B cell (primary cell): ENCODE results near the gene PPP2R2C. TPM values are rescaled to one million over a fixed set of nuclear protein-coding genes. Genes with fewer than 3 reads are reported as not detected.

Experiments
- ATAC-seq: fragments of 200-7000 bp; cut with Tn5 transposase; one replicate; pipeline ENCODE4 v1.10.0; 2021; ENCODE audit warnings: low read depth, mild to moderate bottlenecking, moderate number of reproducible peaks, moderate library complexity
- CTCF ChIA-PET: fragments of 350-600 bp; sonication (Branson Sonifier 250); formaldehyde crosslinking; loops from one replicate; lab custom pipeline; 2021; ENCODE audit warnings: antibody characterized with exemption, inconsistent platforms; lab: Charles Lee
- POLR2A ChIA-PET: fragments of 350-600 bp; sonication (Branson Sonifier 250); formaldehyde crosslinking; loops from one replicate; lab custom pipeline; 2021; ENCODE audit warnings: antibody characterized with exemption; lab: Charles Lee
- DNase-seq: peaks from one replicate; pipeline ENCODE4 v3.0.0; 2013
- H2AFZ ChIP-seq: 2 replicates; pipeline ENCODE4 v1.6.1; 2012; ENCODE audit warnings: mild to moderate bottlenecking, low read depth, low read length; ENCODE audit not compliant: insufficient read depth, poor library complexity, severe bottlenecking
- H3K27ac ChIP-seq, 2 donors: 1 replicate in 1 of 2; 2 replicates in 1 of 2; pipeline ENCODE4 v1.5.1; 2012 to 2013; ENCODE audit warnings: low read length in 2 of 2, mild to moderate bottlenecking in 2 of 2, moderate library complexity in 1 of 2
- H3K27me3 ChIP-seq, 4 experiments: fragments of 200-600 bp in 1 of 4; sonication (generic) in 1 of 4; replicated peaks in 1 of 4; 1 replicate in 2 of 4; 2 replicates in 2 of 4; pipeline versions ENCODE4 v1.6.1 to v1.7.0; 2013 to 2016; ENCODE audit warnings: low read length in 3 of 4, mild to moderate bottlenecking in 2 of 4, mixed read lengths in 1 of 4, moderate library complexity in 1 of 4; ENCODE audit not compliant: insufficient read depth in 4 of 4, control insufficient read depth in 3 of 4; ENCODE audit errors: control extremely low read depth in 1 of 4
- H3K36me3 ChIP-seq, 2 experiments: replicated peaks in 1 of 2; 1 replicate in 1 of 2; 2 replicates in 1 of 2; pipeline versions ENCODE4 v1.6.1 to v1.7.1; 2013; ENCODE audit warnings: low read length in 1 of 2; ENCODE audit not compliant: insufficient read depth in 2 of 2, control insufficient read depth in 1 of 2; ENCODE audit errors: control extremely low read depth in 1 of 2, extremely low read depth in 1 of 2
- H3K4me1 ChIP-seq, 2 donors: fragments of 200-600 bp in 1 of 2; sonication (generic) in 1 of 2; 1 replicate in 1 of 2; 2 replicates in 1 of 2; pipeline versions ENCODE4 v1.5.1 to v1.6.1; 2013 to 2017; ENCODE audit warnings: low read length in 2 of 2; ENCODE audit not compliant: control insufficient read depth in 2 of 2, insufficient read depth in 2 of 2
- H3K4me2 ChIP-seq: replicated peaks from 2 replicates; pipeline ENCODE3; 2012; ENCODE audit warnings: mild to moderate bottlenecking, low read depth, low read length; ENCODE audit not compliant: poor library complexity, severe bottlenecking
- H3K4me3 ChIP-seq, 5 experiments: fragments of 200-600 bp in 1 of 5; sonication (generic) in 1 of 5; 1 replicate in 3 of 5; 2 replicates in 2 of 5; pipeline versions ENCODE4 v1.5.1 to v1.7.0; 2011 to 2016; ENCODE audit warnings: low read length in 4 of 5, mild to moderate bottlenecking in 4 of 5, low read depth in 2 of 5, control low read depth in 1 of 5, moderate library complexity in 1 of 5; ENCODE audit not compliant: insufficient read depth in 1 of 5; ENCODE audit errors: control extremely low read depth in 1 of 5, extremely low read depth in 1 of 5
- H3K79me2 ChIP-seq: fragments of 200-600 bp; sonication (generic); one replicate; pipeline ENCODE4 v1.6.0; 2016; ENCODE audit warnings: low read length; ENCODE audit not compliant: control insufficient read depth, insufficient read depth
- H3K9ac ChIP-seq: fragments of 200-600 bp; sonication (generic); 2 replicates; pipeline ENCODE4 v1.6.1; 2017; ENCODE audit warnings: mild to moderate bottlenecking, low read length, moderate library complexity
- H3K9me3 ChIP-seq, 3 donors: one replicate each; pipeline versions ENCODE4 v1.6.1 to v1.7.1; 2013; ENCODE audit warnings: low read length in 2 of 3; ENCODE audit not compliant: control insufficient read depth in 2 of 3, insufficient read depth in 1 of 3; ENCODE audit errors: control extremely low read depth in 1 of 3
- H4K20me1 ChIP-seq: 2 replicates; pipeline ENCODE4 v1.6.0; 2012; ENCODE audit warnings: mild to moderate bottlenecking, low read length; ENCODE audit not compliant: insufficient read depth, control insufficient read depth, poor library complexity, severe bottlenecking
- H3K27ac Mint-ChIP-seq: one replicate; pipeline ENCODE4 v1.8.0; 2021; ENCODE audit warnings: mixed read lengths
- H3K27me3 Mint-ChIP-seq: one replicate; pipeline ENCODE4 v1.8.0; 2021; ENCODE audit warnings: mixed read lengths
- H3K4me1 Mint-ChIP-seq: one replicate; pipeline ENCODE4 v1.8.0; 2021; ENCODE audit warnings: mixed read lengths
- H3K4me3 Mint-ChIP-seq: one replicate; pipeline ENCODE4 v1.8.0; 2021; ENCODE audit warnings: mixed read lengths
- H3K9me3 Mint-ChIP-seq: one replicate; pipeline ENCODE4 v1.8.0; 2022; ENCODE audit warnings: mixed read lengths; ENCODE audit not compliant: insufficient read depth
- CTCF ChIP-seq: fragments of 200-600 bp; IDR thresholded peaks from one replicate; pipeline ENCODE4 v1.8.0; 2022; ENCODE audit warnings: antibody characterized with exemption, mild to moderate bottlenecking
- EZH2 ChIP-seq: IDR thresholded peaks from 2 replicates; pipeline ENCODE4 v1.6.1; 2012; ENCODE audit warnings: borderline replicate concordance, low read depth, mild to moderate bottlenecking, moderate library complexity, low read length; ENCODE audit not compliant: insufficient read depth, poor library complexity, severe bottlenecking
- WGBS: methylation state at CpG from one replicate; pipeline ENCODE4 v1.1.5; 2013; ENCODE audit warnings: missing lambda C conversion rate; ENCODE audit not compliant: insufficient coverage; 5-methylcytosine and 5-hydroxymethylcytosine counted together
- intact Hi-C: fragments of 100-400 bp; cut with micrococcal nuclease; formaldehyde crosslinking; loops from one replicate; pipeline ENCODE4 v1.10.0; 2022
- polyA plus RNA-seq: library from polyadenylated mRNA; depleted of rRNA; stranded (reverse); fragments of >200 nt; gene quantifications from 2 replicates; pipeline ENCODE4 v1.2.3, GENCODE V29; 2012
- total RNA-seq, 2 donors: library from RNA; stranded (reverse); fragments of 120-200 nt in 1 of 2; gene quantifications; 1 replicate in 1 of 2; 2 replicates in 1 of 2; pipeline versions ENCODE4 v1.2.3 to v1.2.4, GENCODE V29; 2013 to 2022

The PPP2R2C gene
- total and polyA plus RNA-seq, 2 donors (not counting 1 experiment from before 2014, with no cell fraction given), result not detected

- Histone ChIP-seq H4K20me1 (no peaks in the 10 kb centered on the region), H3K4me2 (no peak overlapping the region), H3K27me3 (peaks cover 0 to 32% (median 5%) of the 10 kb centered on the region in 4 experiments), H2AFZ (no peak overlapping the region), H3K27ac (no peak overlapping the region), H3K36me3 (no peaks in the 10 kb centered on the region), H3K4me1 (no peaks in the 10 kb centered on the region), H3K9ac (no peak overlapping the region), H3K9me3 (peaks cover 0 to 18% (median 0%) of the 10 kb centered on the region in 3 donors), H3K79me2 (no peaks in the 10 kb centered on the region), H3K4me3 (no peak overlapping the region)
- WGBS, result 25% methylated on average over 18 of the region's 22 CpGs
- CTCF ChIA-PET, result interaction anchor here (1.1 to 17.6 kb wide), 3 partner anchors 73 to 328 kb away, joined by 3 to 451 read pairs (median 5); no protein-coding TSS in a partner anchor
- H3K4me3 Mint-ChIP-seq, result no peak overlapping the region
- H3K27ac Mint-ChIP-seq, result no peak overlapping the region
- DNase-seq (no peak), ATAC-seq (no peak)
- peaks cover 33% of the 10 kb centered on the region for H3K27me3 Mint-ChIP-seq
- H3K9me3 Mint-ChIP-seq, result no peaks in the 10 kb centered on the region
- POLR2A ChIA-PET, result no interaction called here
- H3K4me1 Mint-ChIP-seq, result no peaks in the 10 kb centered on the region
- intact Hi-C loops, result no loop called here
- TF ChIP-seq EZH2 (no peak), CTCF (no peak)
Measured at GRCh38 chr4:6324999-6325787, 147.2 kb downstream of the PPP2R2C start.

DNA sequence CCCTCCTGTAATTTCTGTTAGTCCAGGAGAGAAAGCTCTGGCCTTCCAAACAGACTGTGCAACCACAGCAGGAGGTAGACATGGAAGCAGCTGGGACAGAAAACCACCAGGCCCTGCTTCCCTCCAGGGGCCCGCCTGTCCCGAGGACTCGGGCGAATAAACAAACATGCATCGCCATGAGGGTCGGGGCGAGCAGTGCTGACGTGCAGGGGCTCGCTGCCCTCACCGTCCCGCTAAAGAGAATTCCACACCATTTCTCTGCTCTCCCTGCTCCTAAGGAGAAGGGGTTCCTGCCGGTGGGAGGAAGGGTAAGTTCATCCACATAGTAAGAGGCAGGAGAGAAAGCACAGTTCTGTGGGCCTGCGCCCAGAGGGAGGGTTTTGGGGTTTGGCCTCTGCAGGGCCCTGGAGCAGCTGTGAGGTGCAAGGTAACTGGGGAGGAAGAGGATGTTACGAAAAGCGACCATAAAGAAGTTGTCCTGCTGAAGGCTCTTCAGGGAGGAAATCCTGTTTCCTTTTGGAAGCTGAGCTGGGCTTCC, 147.9 kb downstream of the PPP2R2C start:
- intact Hi-C loops, result no loop called here
- Histone ChIP-seq H3K4me3 (no peak overlapping the region), H3K36me3 (no peaks in the 10 kb centered on the region), H3K4me1 (no peaks in the 10 kb centered on the region), H3K9me3 (peaks cover 0 to 22% (median 0%) of the 10 kb centered on the region in 3 donors), H3K79me2 (no peaks in the 10 kb centered on the region), H3K4me2 (no peak overlapping the region), H3K27me3 (peaks cover 0 to 32% (median 5%) of the 10 kb centered on the region in 4 experiments), H3K27ac (no peak overlapping the region), H2AFZ (no peak overlapping the region), H4K20me1 (no peaks in the 10 kb centered on the region), H3K9ac (no peak overlapping the region)
- 14% methylated on average over 13 of the region's 15 CpGs for WGBS
- DNase-seq (no peak), ATAC-seq (no peak)
- H3K4me1 Mint-ChIP-seq, result no peaks in the 10 kb centered on the region
- TF ChIP-seq CTCF (no peak), EZH2 (no peak)
- no peak overlapping the region for H3K4me3 Mint-ChIP-seq
- ChIA-PET CTCF (interaction anchor here (1.1 to 17.6 kb wide), 3 partner anchors 72 to 327 kb away, joined by 3 to 451 read pairs (median 5); no protein-coding TSS in a partner anchor), POLR2A (no interaction called here)
- H3K9me3 Mint-ChIP-seq, result no peaks in the 10 kb centered on the region
- H3K27me3 Mint-ChIP-seq, result peaks cover 36% of the 10 kb centered on the region
- no peak overlapping the region for H3K27ac Mint-ChIP-seq
